Measurements from ENCODE around the gene CYP4A22.

CYP4A22 gene

GRCh38 chr1:47181095-47181954 is 44.1 kb downstream of the CYP4A22 start:
- TF ChIP-seq TCF12 (IDR thresholded peaks at IDR 0.05; ENCODE audit: low read depth) (no peak), REST (IDR thresholded peaks at IDR 0.05; ENCODE audit: low read depth) (no peak), NFIC (IDR thresholded peaks at IDR 0.05) (no peak), CREB1 (IDR thresholded peaks at IDR 0.05; ENCODE audit: low read depth) (no peak), TEAD4 (IDR thresholded peaks at IDR 0.05) (no peak), RAD21 (IDR thresholded peaks at IDR 0.05; ENCODE audit: low read depth) (no peak), YY1 (IDR thresholded peaks at IDR 0.05; ENCODE audit: low read depth) (no peak), ZBTB7A (IDR thresholded peaks at IDR 0.05; ENCODE audit: low read depth) (no peak), TAF1 (IDR thresholded peaks at IDR 0.05; ENCODE audit: low read depth) (no peak), FOXM1 (IDR thresholded peaks at IDR 0.05; ENCODE audit: borderline replicate concordance, low read depth) (no peak), EP300 (IDR thresholded peaks at IDR 0.05; ENCODE audit: borderline replicate concordance) (no peak)

- TF ChIP-seq REST (IDR thresholded peaks at IDR 0.05; ENCODE audit: low read depth) (peak; percentile 26; the same call in 1 of the 2 replicates), EGR1 (IDR thresholded peaks at IDR 0.05) (no peak)
Measured at GRCh38 chr1:47181955-47182675, 44.9 kb downstream of the CYP4A22 start.

GRCh38 chr1:47182676-47183235 is 45.5 kb downstream of the CYP4A22 start:
- TF ChIP-seq CEBPB (IDR thresholded peaks at IDR 0.05) (no peak), CREB1 (IDR thresholded peaks at IDR 0.05; ENCODE audit: low read depth) (no peak), TCF12 (IDR thresholded peaks at IDR 0.05; ENCODE audit: low read depth) (no peak)

- TF ChIP-seq TEAD4 (IDR thresholded peaks at IDR 0.05): no peak
- TF ChIP-seq REST (IDR thresholded peaks at IDR 0.05; ENCODE audit: low read depth): no peak
- TF ChIP-seq FOXM1 (IDR thresholded peaks at IDR 0.05; ENCODE audit: borderline replicate concordance, low read depth): no peak
- TF ChIP-seq EGR1 (IDR thresholded peaks at IDR 0.05): no peak
- TF ChIP-seq RAD21 (IDR thresholded peaks at IDR 0.05; ENCODE audit: low read depth): no peak
- TF ChIP-seq USF1 (IDR thresholded peaks at IDR 0.05): no peak
- no peak for TF ChIP-seq EP300 (IDR thresholded peaks at IDR 0.05; ENCODE audit: borderline replicate concordance)
- no peak for TF ChIP-seq TAF1 (IDR thresholded peaks at IDR 0.05; ENCODE audit: low read depth)
- TF ChIP-seq TCF12 (IDR thresholded peaks at IDR 0.05; ENCODE audit: low read depth): no peak
Measured at GRCh38 chr1:47183308-47184089, 46.3 kb downstream of the CYP4A22 start.

Measured in Ishikawa (cell line).